ENCODE measurements around the gene ISG20.

DNA sequence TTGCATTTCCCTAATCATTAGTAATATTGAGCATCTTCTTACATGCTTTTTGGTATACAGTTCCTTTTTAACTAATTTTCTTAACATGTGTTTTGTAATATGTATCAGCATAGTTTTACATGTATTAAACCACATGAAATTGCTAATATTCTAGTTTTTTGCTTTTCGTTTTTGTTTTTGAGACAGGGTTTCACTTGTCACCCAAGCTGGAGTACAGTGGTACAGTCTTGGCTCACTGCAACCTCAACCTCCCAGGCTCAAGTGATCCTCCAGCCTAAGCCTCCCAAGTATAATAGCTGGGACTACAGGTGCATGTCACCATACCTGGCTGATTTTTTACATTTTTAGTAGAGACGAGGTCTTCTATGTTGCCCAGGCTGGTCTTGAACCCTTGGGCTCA is 4.4 kb upstream of the ISG20 start:
- TF ChIP-seq TCF7L2 (IDR thresholded peaks at IDR 0.05; ENCODE audit: low read depth, low read length) (no peak), POLR2AphosphoS5 (IDR thresholded peaks at IDR 0.05; ENCODE audit: low read depth, low read length) (no peak), SIN3A (IDR thresholded peaks at IDR 0.05; ENCODE audit: borderline replicate concordance, insufficient read depth, low read depth, low read length) (no peak)
- TF ChIP-seq, protein P1, sequence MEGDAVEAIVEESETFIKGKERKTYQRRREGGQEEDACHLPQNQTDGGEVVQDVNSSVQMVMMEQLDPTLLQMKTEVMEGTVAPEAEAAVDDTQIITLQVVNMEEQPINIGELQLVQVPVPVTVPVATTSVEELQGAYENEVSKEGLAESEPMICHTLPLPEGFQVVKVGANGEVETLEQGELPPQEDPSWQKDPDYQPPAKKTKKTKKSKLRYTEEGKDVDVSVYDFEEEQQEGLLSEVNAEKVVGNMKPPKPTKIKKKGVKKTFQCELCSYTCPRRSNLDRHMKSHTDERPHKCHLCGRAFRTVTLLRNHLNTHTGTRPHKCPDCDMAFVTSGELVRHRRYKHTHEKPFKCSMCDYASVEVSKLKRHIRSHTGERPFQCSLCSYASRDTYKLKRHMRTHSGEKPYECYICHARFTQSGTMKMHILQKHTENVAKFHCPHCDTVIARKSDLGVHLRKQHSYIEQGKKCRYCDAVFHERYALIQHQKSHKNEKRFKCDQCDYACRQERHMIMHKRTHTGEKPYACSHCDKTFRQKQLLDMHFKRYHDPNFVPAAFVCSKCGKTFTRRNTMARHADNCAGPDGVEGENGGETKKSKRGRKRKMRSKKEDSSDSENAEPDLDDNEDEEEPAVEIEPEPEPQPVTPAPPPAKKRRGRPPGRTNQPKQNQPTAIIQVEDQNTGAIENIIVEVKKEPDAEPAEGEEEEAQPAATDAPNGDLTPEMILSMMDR (IDR thresholded peaks at IDR 0.05): no peak
- TF ChIP-seq, protein P2, sequence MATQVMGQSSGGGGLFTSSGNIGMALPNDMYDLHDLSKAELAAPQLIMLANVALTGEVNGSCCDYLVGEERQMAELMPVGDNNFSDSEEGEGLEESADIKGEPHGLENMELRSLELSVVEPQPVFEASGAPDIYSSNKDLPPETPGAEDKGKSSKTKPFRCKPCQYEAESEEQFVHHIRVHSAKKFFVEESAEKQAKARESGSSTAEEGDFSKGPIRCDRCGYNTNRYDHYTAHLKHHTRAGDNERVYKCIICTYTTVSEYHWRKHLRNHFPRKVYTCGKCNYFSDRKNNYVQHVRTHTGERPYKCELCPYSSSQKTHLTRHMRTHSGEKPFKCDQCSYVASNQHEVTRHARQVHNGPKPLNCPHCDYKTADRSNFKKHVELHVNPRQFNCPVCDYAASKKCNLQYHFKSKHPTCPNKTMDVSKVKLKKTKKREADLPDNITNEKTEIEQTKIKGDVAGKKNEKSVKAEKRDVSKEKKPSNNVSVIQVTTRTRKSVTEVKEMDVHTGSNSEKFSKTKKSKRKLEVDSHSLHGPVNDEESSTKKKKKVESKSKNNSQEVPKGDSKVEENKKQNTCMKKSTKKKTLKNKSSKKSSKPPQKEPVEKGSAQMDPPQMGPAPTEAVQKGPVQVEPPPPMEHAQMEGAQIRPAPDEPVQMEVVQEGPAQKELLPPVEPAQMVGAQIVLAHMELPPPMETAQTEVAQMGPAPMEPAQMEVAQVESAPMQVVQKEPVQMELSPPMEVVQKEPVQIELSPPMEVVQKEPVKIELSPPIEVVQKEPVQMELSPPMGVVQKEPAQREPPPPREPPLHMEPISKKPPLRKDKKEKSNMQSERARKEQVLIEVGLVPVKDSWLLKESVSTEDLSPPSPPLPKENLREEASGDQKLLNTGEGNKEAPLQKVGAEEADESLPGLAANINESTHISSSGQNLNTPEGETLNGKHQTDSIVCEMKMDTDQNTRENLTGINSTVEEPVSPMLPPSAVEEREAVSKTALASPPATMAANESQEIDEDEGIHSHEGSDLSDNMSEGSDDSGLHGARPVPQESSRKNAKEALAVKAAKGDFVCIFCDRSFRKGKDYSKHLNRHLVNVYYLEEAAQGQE (IDR thresholded peaks at IDR 0.05; ENCODE audit: insufficient read depth in 1 of 2, low read depth in 2 of 2, low read length in 1 of 2): no peak
